ENCODE data around the gene CDRT15L2.
"Not testable (repeated sequence)": the region's sequence is repeated elsewhere in the genome, so short reads cannot be mapped to it uniquely, and the experiment has no call there.

The CDRT15L2 gene

GRCh38 chr17:20575071-20575470 is 4.5 kb upstream of the CDRT15L2 start:
- not testable (repeated sequence) for DNase-seq

GRCh38 chr17:20583891-20584577 is 4.5 kb downstream of the CDRT15L2 start:
- not testable (repeated sequence) for DNase-seq

DNA sequence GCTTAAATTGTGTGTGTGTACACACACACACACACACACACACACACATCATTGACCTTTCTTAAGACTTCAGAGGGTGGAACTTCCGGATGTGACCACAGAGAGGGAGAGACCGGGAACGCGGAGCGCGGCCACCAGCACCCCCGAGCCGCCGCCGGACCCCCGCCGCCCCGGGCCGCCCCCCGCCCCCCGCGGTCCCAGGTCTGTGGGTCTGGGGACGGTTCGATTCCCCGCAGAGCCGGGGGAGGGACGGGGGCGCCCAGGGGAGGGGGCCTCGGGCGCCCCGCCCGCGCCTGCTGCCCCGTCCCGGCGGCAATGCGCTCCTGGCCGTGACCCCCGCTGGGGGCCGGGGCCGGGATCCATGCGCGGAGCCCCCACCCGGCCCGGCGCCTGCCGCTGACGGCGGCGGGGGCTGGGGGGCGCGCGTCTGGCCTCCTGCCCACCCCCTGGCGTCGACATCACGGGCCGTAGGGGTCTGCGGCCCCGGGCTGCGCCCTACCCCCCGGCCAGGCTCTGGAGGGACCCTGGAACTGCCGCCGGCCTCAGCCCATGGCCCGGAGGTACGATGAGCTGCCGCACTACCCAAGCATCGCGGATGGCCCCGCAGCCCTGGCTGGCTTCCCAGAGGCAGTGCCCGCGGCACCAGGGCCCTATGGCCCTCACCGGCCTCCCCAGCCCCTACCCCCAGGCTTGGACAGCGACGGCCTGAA is 9.4 kb downstream of the CDRT15L2 start:
- DNase-seq: not testable (repeated sequence)

DNA sequence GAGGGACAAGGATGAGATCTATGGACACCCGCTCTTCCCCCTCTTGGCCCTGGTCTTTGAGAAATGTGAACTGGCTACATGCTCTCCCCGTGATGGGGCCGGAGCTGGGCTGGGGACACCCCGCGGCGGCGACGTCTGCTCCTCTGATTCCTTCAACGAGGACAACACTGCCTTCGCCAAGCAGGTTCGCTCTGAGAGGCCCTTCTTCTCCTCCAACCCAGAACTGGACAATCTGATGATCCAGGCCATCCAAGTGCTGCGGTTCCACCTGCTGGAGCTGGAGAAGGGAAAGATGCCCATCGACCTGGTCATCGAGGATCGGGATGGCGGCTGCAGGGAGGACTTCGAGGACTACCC is 9.9 kb downstream of the CDRT15L2 start:
- not testable (repeated sequence) for DNase-seq

- DNase-seq: not testable (repeated sequence)
These were observed 11.5 kb downstream of the CDRT15L2 start for GRCh38 chr17:20591040-20591439.

- DNase-seq: not testable (repeated sequence)
These were observed 26.0 kb downstream of the CDRT15L2 start for GRCh38 chr17:20605568-20605967.

GRCh38 chr17:20609490-20609889 is 30.0 kb downstream of the CDRT15L2 start:
- DNase-seq: not testable (repeated sequence)

- no peak for DNase-seq
These were observed 31.8 kb downstream of the CDRT15L2 start for GRCh38 chr17:20611309-20611708.

- no peak for DNase-seq
These were observed 33.1 kb downstream of the CDRT15L2 start for GRCh38 chr17:20612635-20613034.

- no peak for DNase-seq
These were observed 33.7 kb downstream of the CDRT15L2 start for GRCh38 chr17:20613248-20613647.

- DNase-seq: no peak
These were observed 34.4 kb downstream of the CDRT15L2 start for GRCh38 chr17:20613905-20614304.

DNA sequence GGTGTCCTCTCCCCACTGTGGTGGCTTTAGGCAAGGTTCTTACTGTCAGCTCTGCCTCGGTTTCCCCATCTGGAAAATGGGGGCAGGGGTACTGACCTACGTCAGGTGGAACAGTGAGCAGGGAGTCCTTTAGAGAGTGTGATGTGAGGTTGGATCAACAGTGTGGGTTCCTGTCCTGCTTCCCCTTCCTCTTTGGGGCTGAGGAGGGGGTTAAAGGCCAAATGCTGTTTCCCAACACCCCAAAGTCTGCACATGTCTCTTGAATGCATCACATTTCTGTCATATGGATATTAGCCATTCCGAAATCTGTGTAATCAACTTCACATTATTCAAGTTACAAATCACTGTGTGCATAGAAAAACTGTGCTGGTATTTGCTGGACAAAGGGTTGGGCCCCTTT is 35.9 kb downstream of the CDRT15L2 start:
- not testable (repeated sequence) for DNase-seq

All from GOT3 (cell line).